PFSK-1 (cell line): ENCODE measurements around the gene HDDC2.

ENCODE experiments used
- FOXP2 ChIP-seq: optimal IDR thresholded peaks from 2 replicates; pipeline ENCODE3; 2011; ENCODE audit warnings: borderline replicate concordance, control low read depth, inconsistent platforms; ENCODE audit not compliant: insufficient read depth; ENCODE audit errors: extremely low read length, extremely low read depth
- POLR2AphosphoS5 ChIP-seq: IDR thresholded peaks from 2 replicates; pipeline ENCODE4 v1.6.1; 2012; ENCODE audit warnings: low read depth, mild to moderate bottlenecking, control low read depth, low read length, moderate library complexity
- SIN3A ChIP-seq: IDR thresholded peaks from 2 replicates; pipeline ENCODE4 v1.6.1; 2012; ENCODE audit warnings: mild to moderate bottlenecking, low read length, moderate library complexity, borderline replicate concordance; ENCODE audit not compliant: insufficient read depth
- TAF1 ChIP-seq: IDR thresholded peaks from 2 replicates; pipeline ENCODE4 v1.6.1; 2012; ENCODE audit warnings: low read length, control low read depth, borderline replicate concordance; ENCODE audit not compliant: insufficient read depth
- TF ChIP-seq, protein P1 (sequence below), 2 experiments: IDR thresholded peaks; 2 replicates each; pipeline versions ENCODE4 v1.6.1 to v1.8.0; 2011 to 2012; ENCODE audit warnings: low read depth in 2 of 2, low read length in 2 of 2, control low read depth in 1 of 2, inconsistent platforms in 1 of 2, mild to moderate bottlenecking in 1 of 2, moderate library complexity in 1 of 2; ENCODE audit not compliant: insufficient read depth in 1 of 2

DNA sequence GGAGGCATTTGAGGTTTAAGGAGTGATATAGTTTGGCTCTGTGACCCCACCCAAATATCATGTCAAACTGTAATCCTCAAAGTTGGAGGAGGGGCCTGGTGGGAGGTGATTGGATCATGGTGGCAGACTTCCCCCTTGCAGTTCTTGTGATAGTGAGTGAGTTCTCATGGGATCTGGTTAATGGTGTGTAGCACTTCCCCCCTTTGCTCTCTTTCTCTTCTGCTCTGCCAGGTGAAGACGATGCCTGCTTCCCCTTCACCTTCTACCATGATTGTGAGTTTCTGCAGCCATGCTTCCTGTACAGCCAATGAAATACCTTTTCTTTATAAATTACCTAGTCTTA lies 1.7 kb upstream of the HDDC2 start:
- no peak for TF ChIP-seq TAF1
- TF ChIP-seq POLR2AphosphoS5, result no peak
- no peak for TF ChIP-seq SIN3A
- TF ChIP-seq, protein P1, sequence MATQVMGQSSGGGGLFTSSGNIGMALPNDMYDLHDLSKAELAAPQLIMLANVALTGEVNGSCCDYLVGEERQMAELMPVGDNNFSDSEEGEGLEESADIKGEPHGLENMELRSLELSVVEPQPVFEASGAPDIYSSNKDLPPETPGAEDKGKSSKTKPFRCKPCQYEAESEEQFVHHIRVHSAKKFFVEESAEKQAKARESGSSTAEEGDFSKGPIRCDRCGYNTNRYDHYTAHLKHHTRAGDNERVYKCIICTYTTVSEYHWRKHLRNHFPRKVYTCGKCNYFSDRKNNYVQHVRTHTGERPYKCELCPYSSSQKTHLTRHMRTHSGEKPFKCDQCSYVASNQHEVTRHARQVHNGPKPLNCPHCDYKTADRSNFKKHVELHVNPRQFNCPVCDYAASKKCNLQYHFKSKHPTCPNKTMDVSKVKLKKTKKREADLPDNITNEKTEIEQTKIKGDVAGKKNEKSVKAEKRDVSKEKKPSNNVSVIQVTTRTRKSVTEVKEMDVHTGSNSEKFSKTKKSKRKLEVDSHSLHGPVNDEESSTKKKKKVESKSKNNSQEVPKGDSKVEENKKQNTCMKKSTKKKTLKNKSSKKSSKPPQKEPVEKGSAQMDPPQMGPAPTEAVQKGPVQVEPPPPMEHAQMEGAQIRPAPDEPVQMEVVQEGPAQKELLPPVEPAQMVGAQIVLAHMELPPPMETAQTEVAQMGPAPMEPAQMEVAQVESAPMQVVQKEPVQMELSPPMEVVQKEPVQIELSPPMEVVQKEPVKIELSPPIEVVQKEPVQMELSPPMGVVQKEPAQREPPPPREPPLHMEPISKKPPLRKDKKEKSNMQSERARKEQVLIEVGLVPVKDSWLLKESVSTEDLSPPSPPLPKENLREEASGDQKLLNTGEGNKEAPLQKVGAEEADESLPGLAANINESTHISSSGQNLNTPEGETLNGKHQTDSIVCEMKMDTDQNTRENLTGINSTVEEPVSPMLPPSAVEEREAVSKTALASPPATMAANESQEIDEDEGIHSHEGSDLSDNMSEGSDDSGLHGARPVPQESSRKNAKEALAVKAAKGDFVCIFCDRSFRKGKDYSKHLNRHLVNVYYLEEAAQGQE (IDR thresholded peaks at IDR 0.05; ENCODE audit: insufficient read depth in 1 of 2, low read depth in 2 of 2, low read length in 2 of 2), result no peak
- no peak for TF ChIP-seq FOXP2
